Measurements from ENCODE around the gene CITED4. TPM values are rescaled to one million over a fixed set of nuclear protein-coding genes. Genes with fewer than 3 reads are reported as not detected.

The CITED4 gene
- polyA plus RNA-seq, 1 of the 3 experiments (the other 2 are of a cell fraction) = 10.1 TPM

GRCh38 chr1:40838045-40838979 lies 23.9 kb downstream of the CITED4 start:
- Histone ChIP-seq H3K4me1 (ENCODE audit: control insufficient read depth in 1 of 2, insufficient read depth in 2 of 2, low read depth in 1 of 2, low read length in 1 of 2) (no peaks in the 10 kb centered on the region), H3K36me3 (replicated peaks in 1 of 2; ENCODE audit: control insufficient read depth in 1 of 2, insufficient read depth in 2 of 2, low read length in 1 of 2) (no peaks in the 10 kb centered on the region), H3K9me3 (no peaks in the 10 kb centered on the region), H2AFZ (ENCODE audit: low read depth) (no peak overlapping the region), H3K79me2 (ENCODE audit: insufficient read depth) (no peaks in the 10 kb centered on the region), H3K27me3 (ENCODE audit: insufficient read depth) (no peaks in the 10 kb centered on the region), H3K27ac (ENCODE audit: low read depth in 2 of 2, low read length in 1 of 2) (no peak overlapping the region), H4K20me1 (ENCODE audit: insufficient read depth) (no peaks in the 10 kb centered on the region), H3K4me3 (ENCODE audit: low read depth in 2 of 2, low read length in 1 of 2) (no peak overlapping the region), H3K9me2 (no peaks in the 10 kb centered on the region), H3K9ac (no peak overlapping the region), H3F3A (replicated peaks; ENCODE audit: insufficient read depth) (no peaks in the 10 kb centered on the region), H3K4me2 (no peak overlapping the region)
- DNase-seq = no peak
- TF ChIP-seq RXRA (IDR thresholded peaks at IDR 0.05; ENCODE audit: borderline replicate concordance, low read depth) (no peak), FOSL2 (IDR thresholded peaks at IDR 0.05; ENCODE audit: borderline replicate concordance, low read depth) (no peak), RCOR1 (IDR thresholded peaks at IDR 0.05; ENCODE audit: low read length) (no peak), GABPA (IDR thresholded peaks at IDR 0.05; ENCODE audit: low read depth) (no peak)
- ChIA-PET CTCF (interaction anchor here (0.7 to 4.8 kb wide), 2 partner anchors 11 to 64 kb away, joined by 3 to 20 read pairs; no protein-coding TSS in a partner anchor), POLR2A (interaction anchor here (0.6 kb wide), 1 partner anchor 546 kb away, joined by 4 read pairs; no protein-coding TSS in a partner anchor)
- WGBS (ENCODE audit: low lambda C conversion rate) = 93% methylated on average over 42 of the region's 60 CpGs

- Histone ChIP-seq H2AFZ (ENCODE audit: low read depth) (no peak overlapping the region), H3F3A (replicated peaks; ENCODE audit: insufficient read depth) (no peaks in the 10 kb centered on the region), H3K27me3 (ENCODE audit: insufficient read depth) (no peaks in the 10 kb centered on the region), H4K20me1 (ENCODE audit: insufficient read depth) (no peaks in the 10 kb centered on the region), H3K9ac (no peak overlapping the region), H3K4me2 (no peak overlapping the region), H3K9me2 (no peaks in the 10 kb centered on the region), H3K79me2 (ENCODE audit: insufficient read depth) (no peaks in the 10 kb centered on the region), H3K4me1 (ENCODE audit: control insufficient read depth in 1 of 2, insufficient read depth in 2 of 2, low read depth in 1 of 2, low read length in 1 of 2) (no peaks in the 10 kb centered on the region), H3K9me3 (no peaks in the 10 kb centered on the region), H3K4me3 (ENCODE audit: low read depth in 2 of 2, low read length in 1 of 2) (no peak overlapping the region), H3K36me3 (replicated peaks in 1 of 2; ENCODE audit: control insufficient read depth in 1 of 2, insufficient read depth in 2 of 2, low read length in 1 of 2) (no peaks in the 10 kb centered on the region), H3K27ac (ENCODE audit: low read depth in 2 of 2, low read length in 1 of 2) (no peak overlapping the region)
- CTCF ChIA-PET = interaction anchor here (0.7 to 4.8 kb wide), 2 partner anchors 12 to 63 kb away, joined by 3 to 20 read pairs; no protein-coding TSS in a partner anchor
- no peak for TF ChIP-seq FOXJ3 (CRISPR knock-in tag; IDR thresholded peaks at IDR 0.05)
- no peak for TF ChIP-seq EP300 (IDR thresholded peaks at IDR 0.05; ENCODE audit: borderline replicate concordance in 1 of 2, low read depth in 1 of 2, low read length in 1 of 2)
- TF ChIP-seq FOXM1 (IDR thresholded peaks at IDR 0.05; ENCODE audit: low read depth) = no peak
- TF ChIP-seq CHD2 (IDR thresholded peaks at IDR 0.05; ENCODE audit: low read length, partially characterized antibody) = no peak
- TF ChIP-seq MEF2A (IDR thresholded peaks at IDR 0.05; ENCODE audit: borderline replicate concordance, low read depth) = no peak
- POLR2A ChIA-PET = interaction anchor here (0.6 kb wide), 1 partner anchor 546 kb away, joined by 4 read pairs; no protein-coding TSS in a partner anchor
- WGBS (ENCODE audit: low lambda C conversion rate) = 91% methylated on average over 16 of the region's 24 CpGs
- DNase-seq = no peak
Observed at GRCh38 chr1:40837601-40838000, 24.6 kb downstream of the CITED4 start.

- H2AFZ ChIP-seq (ENCODE audit: low read depth) = no peak overlapping the region
- CTCF ChIA-PET = interaction anchor here (1.0 to 4.8 kb wide), 3 partner anchors 10 to 116 kb away, joined by 3 to 20 read pairs (median 6); no protein-coding TSS in a partner anchor
- no peaks in the 10 kb centered on the region for H4K20me1 ChIP-seq (ENCODE audit: insufficient read depth)
- 60% methylated on average over 4 of the region's 4 CpGs for WGBS (ENCODE audit: low lambda C conversion rate)
- H3K9me2 ChIP-seq = no peaks in the 10 kb centered on the region
- H3K4me1 ChIP-seq (ENCODE audit: control insufficient read depth in 1 of 2, insufficient read depth in 2 of 2, low read depth in 1 of 2, low read length in 1 of 2) = no peaks in the 10 kb centered on the region
- DNase-seq = no peak
- H3K27ac ChIP-seq (ENCODE audit: low read depth in 2 of 2, low read length in 1 of 2) = no peak overlapping the region
- no peaks in the 10 kb centered on the region for H3F3A ChIP-seq (replicated peaks; ENCODE audit: insufficient read depth)
- H3K36me3 ChIP-seq (replicated peaks in 1 of 2; ENCODE audit: control insufficient read depth in 1 of 2, insufficient read depth in 2 of 2, low read length in 1 of 2) = no peaks in the 10 kb centered on the region
- no peak overlapping the region for H3K4me2 ChIP-seq
- POLR2A ChIA-PET = no interaction called here
- no peaks in the 10 kb centered on the region for H3K9me3 ChIP-seq
- no peaks in the 10 kb centered on the region for H3K79me2 ChIP-seq (ENCODE audit: insufficient read depth)
- H3K27me3 ChIP-seq (ENCODE audit: insufficient read depth) = no peaks in the 10 kb centered on the region
- H3K4me3 ChIP-seq (ENCODE audit: low read depth in 2 of 2, low read length in 1 of 2) = no peak overlapping the region
- H3K9ac ChIP-seq = no peak overlapping the region
- TF ChIP-seq USF2 (IDR thresholded peaks at IDR 0.05; ENCODE audit: borderline replicate concordance, low read depth, low read length) (no peak), MXI1 (IDR thresholded peaks at IDR 0.05; ENCODE audit: low read depth, low read length) (no peak), GABPA (IDR thresholded peaks at IDR 0.05; ENCODE audit: low read depth) (no peak), RCOR1 (IDR thresholded peaks at IDR 0.05; ENCODE audit: low read length) (no peak), TAF1 (IDR thresholded peaks at IDR 0.05; ENCODE audit: borderline replicate concordance, low read depth, low read length) (no peak), SIN3A (IDR thresholded peaks at IDR 0.05; ENCODE audit: borderline replicate concordance, low read depth, low read length) (no peak), SMC3 (IDR thresholded peaks at IDR 0.05; ENCODE audit: low read depth, low read length) (no peak), YY1 (IDR thresholded peaks at IDR 0.05; ENCODE audit: low read depth) (no peak), ELF1 (IDR thresholded peaks at IDR 0.05) (no peak), FOXM1 (IDR thresholded peaks at IDR 0.05; ENCODE audit: low read depth) (no peak), EZH2phosphoT487 (IDR thresholded peaks at IDR 0.05; ENCODE audit: borderline replicate concordance, low read depth) (no peak), FOXJ3 (CRISPR knock-in tag; IDR thresholded peaks at IDR 0.05) (no peak), CHD2 (IDR thresholded peaks at IDR 0.05; ENCODE audit: low read length, partially characterized antibody) (no peak), POLR2AphosphoS5 (IDR thresholded peaks at IDR 0.05; ENCODE audit: low read depth, low read length) (no peak), JUND (IDR thresholded peaks at IDR 0.05) (no peak), NFIC (IDR thresholded peaks at IDR 0.05; ENCODE audit: borderline replicate concordance) (no peak)
Observed at GRCh38 chr1:40836283-40836682, 25.9 kb downstream of the CITED4 start.
